ENCODE measurements around the gene PLA2G4B.

DNA sequence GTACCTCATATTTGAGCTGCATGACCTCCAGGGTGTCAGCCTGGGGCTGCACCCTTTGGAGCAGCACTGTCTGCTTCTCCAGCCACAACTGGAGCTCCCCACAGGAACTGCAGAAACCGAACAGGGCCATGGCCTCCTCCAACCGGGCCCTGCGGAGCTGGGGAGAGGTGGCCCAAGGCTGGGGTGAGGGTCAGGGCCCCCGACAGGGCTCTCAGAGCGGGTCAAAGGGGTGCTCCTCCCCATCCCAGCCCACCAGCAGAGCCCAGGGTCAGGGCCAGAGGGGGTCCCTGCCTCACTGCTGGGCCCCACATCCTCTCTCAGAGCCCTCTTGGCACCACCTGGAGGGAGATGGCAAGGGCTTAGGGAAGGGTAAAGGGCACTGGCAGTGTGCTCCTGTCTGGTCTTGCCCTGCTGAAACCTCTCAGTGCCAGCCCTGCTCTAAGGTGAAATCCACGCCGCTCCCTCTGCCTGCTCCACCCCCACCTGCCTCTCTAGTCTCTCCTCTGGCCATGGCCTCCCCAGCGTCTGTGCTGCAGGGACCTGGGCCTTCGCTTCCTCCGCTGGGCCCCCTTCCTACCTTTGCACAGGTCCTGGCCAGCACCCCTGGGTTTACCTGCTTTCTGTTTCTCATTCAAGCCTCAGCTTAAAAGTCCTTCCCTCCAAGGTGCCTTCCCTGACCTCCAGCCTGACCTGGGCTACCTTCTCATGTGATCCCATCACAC, 41.7 kb downstream of the PLA2G4B start:
- TF ChIP-seq, protein P1, sequence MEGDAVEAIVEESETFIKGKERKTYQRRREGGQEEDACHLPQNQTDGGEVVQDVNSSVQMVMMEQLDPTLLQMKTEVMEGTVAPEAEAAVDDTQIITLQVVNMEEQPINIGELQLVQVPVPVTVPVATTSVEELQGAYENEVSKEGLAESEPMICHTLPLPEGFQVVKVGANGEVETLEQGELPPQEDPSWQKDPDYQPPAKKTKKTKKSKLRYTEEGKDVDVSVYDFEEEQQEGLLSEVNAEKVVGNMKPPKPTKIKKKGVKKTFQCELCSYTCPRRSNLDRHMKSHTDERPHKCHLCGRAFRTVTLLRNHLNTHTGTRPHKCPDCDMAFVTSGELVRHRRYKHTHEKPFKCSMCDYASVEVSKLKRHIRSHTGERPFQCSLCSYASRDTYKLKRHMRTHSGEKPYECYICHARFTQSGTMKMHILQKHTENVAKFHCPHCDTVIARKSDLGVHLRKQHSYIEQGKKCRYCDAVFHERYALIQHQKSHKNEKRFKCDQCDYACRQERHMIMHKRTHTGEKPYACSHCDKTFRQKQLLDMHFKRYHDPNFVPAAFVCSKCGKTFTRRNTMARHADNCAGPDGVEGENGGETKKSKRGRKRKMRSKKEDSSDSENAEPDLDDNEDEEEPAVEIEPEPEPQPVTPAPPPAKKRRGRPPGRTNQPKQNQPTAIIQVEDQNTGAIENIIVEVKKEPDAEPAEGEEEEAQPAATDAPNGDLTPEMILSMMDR (IDR thresholded peaks at IDR 0.05; ENCODE audit: poor library complexity): no peak
- no peak for TF ChIP-seq EZH2 (IDR thresholded peaks at IDR 0.05; ENCODE audit: borderline replicate concordance)
